Muscle layer of duodenum (tissue), 2 donors: ENCODE results near the gene RABGAP1L.
"Not testable (repeated sequence)": the region's sequence is repeated elsewhere in the genome, so short reads cannot be mapped to it uniquely, and the experiment has no call there.

Experiments used
- H3K27ac ChIP-seq: one replicate; pipeline ENCODE4 v1.7.0; 2013; ENCODE audit warnings: mild to moderate bottlenecking, low read length
- H3K27me3 ChIP-seq: one replicate; pipeline ENCODE4 v1.7.0; 2013; ENCODE audit warnings: low read depth, mild to moderate bottlenecking, control low read depth, low read length
- H3K36me3 ChIP-seq, 2 donors: one replicate each; pipeline ENCODE4 v1.7.0; 2013; ENCODE audit warnings: low read length in 2 of 2, control low read depth in 1 of 2, mild to moderate bottlenecking in 1 of 2; ENCODE audit not compliant: insufficient read depth in 2 of 2, control insufficient read depth in 1 of 2
- H3K4me1 ChIP-seq, 2 donors: one replicate each; pipeline ENCODE4 v1.7.0; 2013; ENCODE audit warnings: low read length in 2 of 2, mild to moderate bottlenecking in 2 of 2, control low read depth in 1 of 2, moderate library complexity in 1 of 2; ENCODE audit not compliant: insufficient read depth in 2 of 2, control insufficient read depth in 1 of 2
- H3K4me3 ChIP-seq, 2 donors: one replicate each; pipeline ENCODE4 v1.7.0; 2013; ENCODE audit warnings: low read length in 2 of 2, low read depth in 1 of 2, mild to moderate bottlenecking in 1 of 2
- H3K9me3 ChIP-seq, 2 donors: one replicate each; pipeline ENCODE4 v1.7.0; 2013; ENCODE audit warnings: low read length in 2 of 2, control low read depth in 1 of 2, mild to moderate bottlenecking in 1 of 2; ENCODE audit not compliant: control insufficient read depth in 1 of 2
- donor health status: healthy.

RABGAP1L gene

DNA sequence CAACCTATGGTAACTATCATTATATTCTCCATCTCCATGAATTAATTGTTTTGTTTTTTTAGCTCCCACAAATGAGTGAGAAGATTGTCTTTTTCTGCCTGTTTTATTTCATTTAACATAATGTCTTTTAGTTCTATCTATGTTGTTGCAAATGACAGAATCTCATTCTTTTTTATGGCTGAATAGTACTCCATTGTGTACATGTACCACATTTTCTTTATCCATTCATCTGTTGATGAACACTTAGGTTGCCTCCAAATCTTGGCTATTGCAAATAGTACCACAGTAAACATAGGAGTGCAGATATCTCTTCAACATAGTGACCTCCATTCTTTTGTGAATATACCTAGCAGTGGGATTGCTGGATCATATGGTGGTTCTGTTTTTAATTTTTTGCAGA is 429.3 kb downstream of the RABGAP1L start:
- not testable (repeated sequence) for H3K36me3 ChIP-seq, H3K9me3 ChIP-seq, H3K27me3 ChIP-seq, H3K4me1 ChIP-seq, H3K27ac ChIP-seq, H3K4me3 ChIP-seq

DNA sequence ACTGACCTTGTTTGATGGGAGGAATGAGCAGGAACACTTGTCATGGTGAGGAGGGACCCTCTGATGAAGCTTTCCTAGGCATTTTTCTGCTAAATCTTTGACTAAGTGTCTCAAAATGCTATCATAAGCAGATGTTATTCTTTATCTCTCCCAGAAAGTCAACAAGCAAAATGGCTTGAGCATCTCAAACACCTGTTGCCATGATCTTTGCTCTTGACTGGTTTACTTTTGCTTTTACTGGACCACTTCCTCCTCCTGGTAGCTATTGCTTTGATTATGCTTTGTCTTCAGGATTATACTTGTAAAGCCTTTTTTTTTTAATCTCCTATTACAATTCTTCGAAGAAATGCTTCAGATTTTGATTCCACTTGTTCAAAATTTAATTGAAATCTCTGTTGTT is 445.9 kb downstream of the RABGAP1L start:
- no peaks in the 10 kb centered on the region for H3K4me1 ChIP-seq
- peaks cover 0 to 7% of the 10 kb centered on the region in 2 donors for H3K36me3 ChIP-seq
- H3K27ac ChIP-seq: no peak overlapping the region
- no peaks in the 10 kb centered on the region for H3K27me3 ChIP-seq
- H3K4me3 ChIP-seq: no peak overlapping the region
- no peaks in the 10 kb centered on the region for H3K9me3 ChIP-seq

DNA sequence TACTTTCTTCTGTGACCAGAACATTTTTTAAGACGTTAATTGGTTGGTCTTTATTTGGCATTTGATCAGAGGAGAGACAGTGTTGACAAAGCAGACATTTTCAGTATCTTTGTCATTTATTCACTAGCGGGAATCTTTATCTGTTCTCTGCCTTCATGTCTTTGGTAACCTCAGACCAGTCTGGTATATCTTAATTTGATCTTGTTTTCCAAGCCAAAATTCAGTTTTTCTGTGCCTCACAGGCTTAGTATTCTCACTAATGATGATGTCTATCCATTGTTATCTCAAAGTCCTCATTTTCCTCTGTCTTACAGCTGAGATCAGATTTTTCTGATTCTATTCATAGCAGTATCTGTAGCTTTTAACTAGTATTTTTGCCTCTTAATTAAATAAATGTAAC is 447.2 kb downstream of the RABGAP1L start:
- no peak overlapping the region for H3K27ac ChIP-seq
- H3K36me3 ChIP-seq: peaks cover 0 to 7% of the 10 kb centered on the region in 2 donors
- no peaks in the 10 kb centered on the region for H3K9me3 ChIP-seq
- no peaks in the 10 kb centered on the region for H3K4me1 ChIP-seq
- H3K4me3 ChIP-seq: no peak overlapping the region
- H3K27me3 ChIP-seq: no peaks in the 10 kb centered on the region

DNA sequence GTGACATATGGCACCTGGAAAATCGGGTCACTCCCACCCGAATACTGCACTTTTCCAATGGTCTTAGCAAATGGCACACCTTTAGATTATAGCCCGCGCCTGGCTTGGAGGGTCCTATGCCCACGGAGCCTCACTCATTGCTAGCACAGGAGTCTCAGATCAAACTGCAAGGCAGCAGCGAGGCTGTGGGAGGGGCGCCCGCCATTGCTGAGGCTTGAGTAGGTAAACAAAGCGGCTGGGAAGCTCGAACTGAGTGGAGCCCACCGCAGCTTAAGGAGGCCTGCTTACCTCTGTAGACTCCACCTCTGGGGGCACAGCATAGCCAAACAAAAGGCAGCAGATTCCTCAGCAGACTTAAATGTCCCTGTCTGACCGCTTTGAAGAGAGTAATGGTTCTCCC is 458.6 kb downstream of the RABGAP1L start:
- H3K4me3 ChIP-seq, H3K4me1 ChIP-seq, H3K27me3 ChIP-seq, H3K9me3 ChIP-seq, H3K27ac ChIP-seq, H3K36me3 ChIP-seq: not testable (repeated sequence)

DNA sequence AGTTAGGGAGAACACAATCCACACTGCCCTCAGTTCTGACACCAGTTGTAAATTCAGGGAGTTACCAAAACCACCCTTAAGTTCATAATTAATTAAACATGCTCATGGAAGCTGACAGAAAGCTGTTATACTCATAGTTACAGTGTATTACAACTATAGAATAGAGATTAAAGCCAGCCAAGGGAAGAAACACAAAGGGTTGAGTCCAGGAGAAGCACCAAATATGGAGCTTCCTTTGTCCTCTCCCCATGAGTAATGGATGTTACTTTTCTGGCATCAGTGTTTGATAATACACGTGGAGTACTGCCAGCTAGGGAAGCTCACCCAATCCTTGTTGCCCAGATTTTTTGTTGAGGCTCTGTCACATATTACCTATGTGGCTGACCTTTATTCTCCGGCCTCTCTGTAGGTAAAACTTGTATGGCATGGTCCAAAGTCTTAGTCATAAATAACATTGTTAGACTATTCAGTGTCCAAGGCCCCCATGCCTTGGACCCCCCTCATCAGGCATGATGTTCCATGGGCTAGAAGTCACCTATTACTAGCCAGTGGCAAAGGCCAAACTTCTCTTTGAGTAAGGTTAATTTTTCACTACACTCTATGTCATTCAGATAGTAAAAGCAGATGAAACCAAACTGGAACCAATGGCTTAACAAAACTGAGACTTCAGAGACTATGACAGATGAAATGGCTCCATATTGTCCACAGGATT is 464.2 kb downstream of the RABGAP1L start:
- Histone ChIP-seq H3K4me1 (no peaks in the 10 kb centered on the region), H3K9me3 (no peaks in the 10 kb centered on the region), H3K27me3 (no peaks in the 10 kb centered on the region)

DNA sequence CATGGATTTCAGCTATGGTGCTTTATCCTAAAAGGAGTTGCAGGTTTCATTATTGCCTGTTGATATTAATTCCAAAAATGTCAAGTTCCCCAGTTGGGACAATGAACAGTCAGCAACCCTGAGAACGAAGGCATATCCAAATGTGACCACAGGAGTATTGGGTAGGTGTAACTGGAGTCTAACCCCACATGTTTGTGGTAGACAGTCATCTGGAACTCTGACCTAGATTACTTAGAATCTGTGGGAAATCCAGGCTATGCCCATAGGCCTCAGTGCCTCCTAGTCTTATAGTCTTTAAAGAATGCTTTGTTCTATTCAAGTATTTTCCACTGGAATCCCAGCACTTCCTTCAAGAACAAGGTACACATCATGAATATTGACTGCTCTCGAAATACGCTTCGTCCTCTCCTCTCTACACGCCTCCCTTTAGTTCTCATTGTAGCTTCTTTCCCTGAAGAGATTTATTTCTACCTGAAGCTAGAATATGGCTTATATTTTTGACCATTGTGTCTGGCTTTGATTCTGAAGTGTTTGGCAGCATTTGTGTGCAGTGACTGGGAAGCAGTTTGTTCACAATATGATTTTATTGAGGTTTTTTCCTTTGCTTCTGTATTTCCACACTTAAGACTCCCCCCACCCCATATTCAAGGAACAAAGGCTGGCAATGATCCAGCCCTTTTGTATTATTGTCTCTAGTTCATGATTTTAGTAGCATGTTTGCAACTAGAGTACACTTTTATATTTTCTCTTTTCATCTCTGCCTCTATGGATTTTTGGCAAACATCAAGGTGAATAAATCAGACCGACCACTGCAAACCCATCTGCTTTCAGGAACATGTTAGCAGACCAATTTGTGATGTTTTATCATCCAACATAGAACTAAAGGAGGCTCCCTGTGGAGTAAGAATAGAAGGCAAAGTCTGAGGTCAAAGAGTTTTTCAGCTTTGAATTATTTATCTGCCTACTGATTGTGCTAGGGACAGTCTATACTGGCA is 467.0 kb downstream of the RABGAP1L start:
- H3K27ac ChIP-seq: no peak overlapping the region
- no peaks in the 10 kb centered on the region for H3K36me3 ChIP-seq

More for the DNA sequence above, 464.2 kb downstream of the RABGAP1L start:
- Histone ChIP-seq H3K36me3 (no peaks in the 10 kb centered on the region), H3K27ac (no peak overlapping the region), H3K4me3 (no peak overlapping the region)

DNA sequence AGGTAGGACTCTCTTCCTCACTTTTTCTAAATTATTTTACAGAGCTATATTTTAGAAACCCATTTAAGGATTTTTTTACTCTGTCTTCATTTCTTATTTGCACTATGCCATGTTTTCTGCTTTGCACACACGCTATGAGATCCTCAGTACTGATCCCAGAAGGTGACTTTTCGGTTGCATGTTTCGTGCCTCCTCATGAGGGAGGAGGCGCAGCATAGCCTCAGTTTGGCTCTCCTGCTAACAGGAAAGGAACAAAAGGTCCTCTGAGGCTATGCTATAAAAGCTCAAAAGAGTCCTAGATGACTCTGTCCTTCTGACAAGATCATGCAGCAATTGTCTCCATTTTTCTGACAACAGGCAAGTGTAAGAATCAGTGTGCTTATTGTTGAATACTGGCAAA is 478.2 kb downstream of the RABGAP1L start:
- Histone ChIP-seq H3K4me1 (no peaks in the 10 kb centered on the region), H3K36me3 (peaks cover 0 to 10% of the 10 kb centered on the region in 2 donors), H3K4me3 (no peak overlapping the region), H3K9me3 (no peaks in the 10 kb centered on the region), H3K27ac (no peak overlapping the region), H3K27me3 (no peaks in the 10 kb centered on the region)

More for the DNA sequence above, 467.0 kb downstream of the RABGAP1L start:
- Histone ChIP-seq H3K4me3 (no peak overlapping the region), H3K9me3 (no peaks in the 10 kb centered on the region), H3K4me1 (no peaks in the 10 kb centered on the region), H3K27me3 (no peaks in the 10 kb centered on the region)

DNA sequence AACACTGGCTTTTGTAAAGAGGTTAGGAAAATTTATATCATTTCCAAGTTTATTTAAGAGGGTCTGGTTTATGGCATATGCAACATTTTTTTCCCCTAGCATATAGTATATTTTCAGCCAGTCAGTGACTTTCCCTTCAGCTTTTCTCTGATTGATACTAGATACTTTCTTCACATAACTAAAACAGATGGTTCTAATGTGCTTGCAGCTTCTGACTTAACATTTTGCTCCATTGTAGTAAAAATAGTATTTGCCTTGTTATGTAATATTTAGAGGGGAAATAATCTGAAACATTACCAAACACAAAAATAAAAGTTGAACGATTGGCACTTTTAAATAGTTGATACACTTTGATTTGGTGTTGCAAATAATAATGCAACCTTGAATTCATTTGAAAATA is 480.1 kb downstream of the RABGAP1L start:
- Histone ChIP-seq H3K9me3 (no peaks in the 10 kb centered on the region), H3K4me3 (no peak overlapping the region), H3K27ac (no peak overlapping the region), H3K27me3 (no peaks in the 10 kb centered on the region), H3K36me3 (peaks cover 0 to 10% of the 10 kb centered on the region in 2 donors), H3K4me1 (no peaks in the 10 kb centered on the region)

DNA sequence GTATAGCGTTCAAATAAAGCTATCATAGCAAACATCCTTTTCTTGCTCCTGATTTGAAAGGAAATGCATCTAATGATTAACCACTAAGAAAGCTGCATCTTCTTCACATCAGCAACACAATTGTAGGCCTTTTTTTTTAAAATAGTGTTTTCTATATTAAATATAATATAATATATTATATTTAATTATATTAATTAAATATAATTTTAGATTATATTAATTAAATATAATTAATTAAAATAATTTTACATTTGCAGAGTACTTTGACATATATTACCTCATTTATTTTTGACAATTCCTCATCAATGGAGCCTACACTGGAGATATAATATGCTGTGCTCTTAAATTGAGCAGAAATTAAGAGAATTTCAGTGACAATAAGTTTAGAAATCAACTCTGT is 481.5 kb downstream of the RABGAP1L start:
- Histone ChIP-seq H3K27me3 (no peaks in the 10 kb centered on the region), H3K4me3 (no peak overlapping the region), H3K4me1 (no peaks in the 10 kb centered on the region), H3K9me3 (no peaks in the 10 kb centered on the region), H3K36me3 (peaks cover 0 to 10% of the 10 kb centered on the region in 2 donors), H3K27ac (no peak overlapping the region)

DNA sequence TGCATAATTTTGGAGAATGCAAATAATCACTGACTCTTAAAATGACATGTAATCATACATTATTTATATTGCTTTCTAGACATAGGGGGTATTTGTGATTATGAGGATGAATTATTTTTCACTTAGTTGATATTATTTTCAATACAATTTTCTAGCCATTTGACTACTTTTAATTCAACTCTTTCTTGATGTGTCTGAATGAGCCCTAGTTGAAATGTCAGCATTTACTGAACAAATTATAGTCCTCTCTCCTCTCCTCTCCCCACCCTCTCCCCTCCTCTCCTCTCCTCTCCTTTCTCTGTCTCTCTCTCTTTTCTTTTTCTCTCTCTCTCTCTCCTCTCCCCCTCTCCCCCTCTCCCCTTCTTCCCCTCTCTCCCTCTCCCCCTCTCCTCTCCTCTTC is 483.1 kb downstream of the RABGAP1L start:
- Histone ChIP-seq H3K4me3 (no peak overlapping the region), H3K4me1 (no peaks in the 10 kb centered on the region), H3K36me3 (peaks cover 0 to 7% of the 10 kb centered on the region in 2 donors), H3K27ac (no peak overlapping the region), H3K9me3 (no peaks in the 10 kb centered on the region), H3K27me3 (no peaks in the 10 kb centered on the region)

DNA sequence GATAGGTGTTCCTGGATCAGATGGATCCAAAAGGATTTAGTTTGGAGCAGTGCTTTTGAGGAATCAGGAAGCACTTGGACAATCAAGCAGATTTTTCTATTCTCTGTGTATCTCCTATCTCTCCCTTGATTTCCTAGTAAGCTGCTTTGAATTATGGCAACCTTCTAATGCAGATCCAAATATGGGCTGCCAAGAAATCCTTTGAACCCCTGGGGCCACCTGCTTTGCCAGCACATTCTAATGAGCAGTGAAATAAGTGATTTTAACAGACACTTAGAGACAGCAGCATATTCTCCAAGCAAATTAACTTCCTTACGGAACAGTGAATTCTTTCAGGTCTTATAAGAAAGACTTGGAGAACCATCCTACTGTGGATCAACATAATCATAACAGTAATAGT is 483.9 kb downstream of the RABGAP1L start:
- Histone ChIP-seq H3K4me3 (no peak overlapping the region), H3K9me3 (no peaks in the 10 kb centered on the region), H3K27ac (no peak overlapping the region), H3K36me3 (no peaks in the 10 kb centered on the region), H3K27me3 (no peaks in the 10 kb centered on the region), H3K4me1 (no peaks in the 10 kb centered on the region)
